Heart left ventricle (tissue), 13 donors: ENCODE measurements around the gene PTPRD.

ENCODE experiments used
- CTCF ChIP-seq, 12 donors: fragments of 200-600 bp; sonication (generic) in 4 of 12; IDR thresholded peaks; one replicate each; pipeline versions ENCODE4 v1.5.0 to v1.8.0; 2018 to 2022; ENCODE audit warnings: antibody characterized with exemption in 12 of 12, mild to moderate bottlenecking in 5 of 12
- POLR2A ChIP-seq, 2 donors: fragments of 450-650 bp; IDR thresholded peaks; one replicate each; pipeline ENCODE4 v1.6.1; 2017; ENCODE audit warnings: antibody characterized with exemption in 2 of 2, mild to moderate bottlenecking in 2 of 2, moderate library complexity in 2 of 2
- donor health status: ischemic (EF 13 %, LVEDD 7.1; RV severe dilation, severe dysfunction).
- donor health status: DM: no; HTN: yes; CAD: no.
- donor health status: DM: no; HTN: no; CAD: no.
- donor health status: ischemic (EF 25% LVEDD 6.9; RV normal size, moderate dysfunction).
- donor health status: ischemic (EF 25% LVEDD 5.7; RV mildly dilated, moderate dysfunction).
- donor health status: ischemic (EF 35%, LVEDD 5.7; RV mildly dilated, moderate dysfunction).
- donor health status: nonischemic (EF 11% LVEDD 7.7; RV severe dilation, severe dysfunction).
- donor health status: DM: yes; HTN: yes; CAD: no.
- donor health status: PGD.
- donor health status: ischemic (EF 29% LVEDD 5.4; RV normal size, mild dysfunction).
- donor health status: nonischemic (EF 23%, LVEDD 6.1; RV moderate dilation, normal function).

- TF ChIP-seq CTCF (IDR thresholded peaks at IDR 0.05) (no peak), POLR2A (IDR thresholded peaks at IDR 0.05) (no peak)
Measured at GRCh38 chr9:9904041-9904440, 708.8 kb downstream of the PTPRD start.
